ENCODE results near the gene ZFP36L1.

Gene ZFP36L1

DNA sequence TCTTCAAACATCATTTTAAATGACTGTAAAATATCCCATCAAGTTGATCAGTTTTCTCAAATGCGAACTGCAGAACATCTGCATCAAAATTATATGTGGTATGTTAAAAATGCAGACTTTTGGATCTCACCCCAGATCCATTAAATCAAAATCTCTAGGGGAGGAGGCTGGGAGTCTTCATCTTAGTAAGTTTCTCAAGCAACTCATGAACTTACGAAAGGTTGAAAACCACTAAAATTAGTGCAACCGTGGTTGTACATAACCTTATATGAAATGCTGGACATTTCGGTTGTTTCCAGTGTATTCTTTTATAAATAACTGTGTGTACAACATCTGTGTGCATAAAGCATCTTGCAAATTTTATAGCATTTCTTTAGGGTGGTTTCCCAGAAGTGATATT is 39.2 kb downstream of the ZFP36L1 start:
- TF ChIP-seq, protein P1, sequence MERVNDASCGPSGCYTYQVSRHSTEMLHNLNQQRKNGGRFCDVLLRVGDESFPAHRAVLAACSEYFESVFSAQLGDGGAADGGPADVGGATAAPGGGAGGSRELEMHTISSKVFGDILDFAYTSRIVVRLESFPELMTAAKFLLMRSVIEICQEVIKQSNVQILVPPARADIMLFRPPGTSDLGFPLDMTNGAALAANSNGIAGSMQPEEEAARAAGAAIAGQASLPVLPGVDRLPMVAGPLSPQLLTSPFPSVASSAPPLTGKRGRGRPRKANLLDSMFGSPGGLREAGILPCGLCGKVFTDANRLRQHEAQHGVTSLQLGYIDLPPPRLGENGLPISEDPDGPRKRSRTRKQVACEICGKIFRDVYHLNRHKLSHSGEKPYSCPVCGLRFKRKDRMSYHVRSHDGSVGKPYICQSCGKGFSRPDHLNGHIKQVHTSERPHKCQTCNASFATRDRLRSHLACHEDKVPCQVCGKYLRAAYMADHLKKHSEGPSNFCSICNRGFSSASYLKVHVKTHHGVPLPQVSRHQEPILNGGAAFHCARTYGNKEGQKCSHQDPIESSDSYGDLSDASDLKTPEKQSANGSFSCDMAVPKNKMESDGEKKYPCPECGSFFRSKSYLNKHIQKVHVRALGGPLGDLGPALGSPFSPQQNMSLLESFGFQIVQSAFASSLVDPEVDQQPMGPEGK (CRISPR knock-in tag; IDR thresholded peaks at IDR 0.05; ENCODE audit: borderline replicate concordance) = no peak
- no peak for TF ChIP-seq ESRRG (CRISPR knock-in tag; IDR thresholded peaks at IDR 0.05)
- TF ChIP-seq GLIS3 (CRISPR knock-in tag; IDR thresholded peaks at IDR 0.05) = no peak
- TF ChIP-seq ARNTL (CRISPR knock-in tag; IDR thresholded peaks at IDR 0.05; ENCODE audit: borderline replicate concordance, low read depth) = no peak
- no peak for TF ChIP-seq ISL1 (CRISPR knock-in tag; IDR thresholded peaks at IDR 0.05)
- TF ChIP-seq TOX (CRISPR knock-in tag; IDR thresholded peaks at IDR 0.05; ENCODE audit: borderline replicate concordance) = no peak
- no peak for TF ChIP-seq ZNF8 (CRISPR knock-in tag; IDR thresholded peaks at IDR 0.05)
- no peak for ATAC-seq

DNA sequence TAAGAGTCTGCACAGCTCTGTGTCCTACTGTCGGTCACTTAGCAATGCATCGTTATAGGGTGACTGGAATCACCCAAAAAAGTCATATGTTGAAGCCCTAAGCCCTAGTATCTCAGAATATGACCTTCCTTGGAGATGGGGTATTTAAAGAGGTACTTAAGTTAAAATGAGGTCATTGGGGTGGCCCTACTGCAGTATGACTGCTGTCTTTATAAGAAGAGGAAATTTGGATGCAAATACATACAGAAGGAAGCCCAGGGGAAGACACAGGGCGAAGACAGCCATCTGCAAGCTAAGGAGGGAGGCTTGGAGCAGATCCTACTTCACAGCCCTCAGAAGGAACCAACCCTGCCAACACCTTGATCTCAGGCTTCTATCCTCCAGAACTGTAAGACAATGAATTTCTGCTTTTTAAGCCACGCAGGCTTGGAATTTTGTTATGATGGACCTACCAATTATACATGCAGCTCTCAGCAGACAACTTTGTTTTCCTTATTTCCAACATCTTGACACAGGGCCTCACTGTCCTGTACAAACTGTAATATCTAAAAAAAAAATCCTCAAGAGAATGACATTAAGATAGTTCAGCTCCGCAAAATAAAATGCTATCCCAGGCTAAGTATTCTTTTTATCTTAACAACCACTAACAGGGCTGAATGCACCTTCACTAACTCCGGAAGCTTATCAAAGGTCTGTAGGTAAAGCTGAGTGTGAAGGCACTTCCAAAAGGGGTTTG is 40.4 kb downstream of the ZFP36L1 start:
- no peak for TF ChIP-seq ISL1 (CRISPR knock-in tag; IDR thresholded peaks at IDR 0.05)
- no peak for TF ChIP-seq ZNF8 (CRISPR knock-in tag; IDR thresholded peaks at IDR 0.05)
- TF ChIP-seq ZFP3 (CRISPR knock-in tag; IDR thresholded peaks at IDR 0.05) = no peak
- no peak for TF ChIP-seq ARNTL (CRISPR knock-in tag; IDR thresholded peaks at IDR 0.05; ENCODE audit: borderline replicate concordance, low read depth)
- no peak for TF ChIP-seq CSDC2 (CRISPR knock-in tag; IDR thresholded peaks at IDR 0.05)
- no peak for TF ChIP-seq RARB (CRISPR knock-in tag; IDR thresholded peaks at IDR 0.05)
- no peak for TF ChIP-seq ZNF70 (CRISPR knock-in tag; IDR thresholded peaks at IDR 0.05)

DNA sequence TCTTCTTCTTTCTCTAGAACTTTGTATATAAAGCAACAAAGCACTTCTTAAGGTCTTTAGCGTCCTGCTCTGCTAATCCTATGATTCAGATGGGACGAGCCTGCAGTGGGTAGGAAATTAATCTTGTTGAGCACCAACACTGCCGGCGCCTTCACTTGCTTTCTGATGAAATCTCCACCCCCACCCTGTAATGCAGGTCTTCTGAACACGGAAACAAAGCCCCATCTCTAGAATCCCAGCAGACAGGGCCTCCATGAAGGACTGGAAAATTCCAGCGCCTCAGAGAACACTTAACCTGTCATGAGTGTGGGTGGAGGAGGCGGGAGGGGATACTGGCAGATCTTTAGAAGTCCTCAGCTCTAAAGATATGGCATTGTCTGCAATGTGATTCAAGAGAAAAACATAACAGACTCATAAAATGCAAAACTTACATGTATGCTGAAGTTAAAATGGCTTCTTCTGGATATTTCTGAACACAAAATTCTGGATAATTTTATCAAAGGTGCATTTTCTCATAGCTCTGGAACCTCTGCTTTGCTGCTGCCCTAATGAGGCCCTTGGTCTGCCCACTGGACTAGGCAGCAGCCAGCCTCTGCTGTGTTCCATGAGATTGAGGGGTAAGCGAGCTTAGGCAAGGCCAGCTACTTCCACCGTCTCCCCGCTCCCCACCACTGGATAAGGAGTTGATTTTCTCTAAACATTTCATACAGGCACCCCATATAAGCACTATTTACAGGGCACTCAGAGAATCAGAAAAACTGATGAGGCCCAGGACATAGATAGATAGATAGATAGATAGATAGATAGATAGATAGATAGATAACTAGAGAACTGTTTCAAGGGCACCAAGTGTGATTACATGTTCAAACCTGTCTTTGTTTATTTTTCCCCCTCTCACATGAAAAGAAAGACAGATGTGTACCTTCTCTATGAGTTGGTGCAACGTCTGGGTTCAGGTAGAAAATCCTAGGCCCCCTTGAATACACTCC is 43.1 kb downstream of the ZFP36L1 start:
- no peak for ATAC-seq
- no peak for TF ChIP-seq ZC3H10 (CRISPR knock-in tag; IDR thresholded peaks at IDR 0.05)
- TF ChIP-seq, protein P2, sequence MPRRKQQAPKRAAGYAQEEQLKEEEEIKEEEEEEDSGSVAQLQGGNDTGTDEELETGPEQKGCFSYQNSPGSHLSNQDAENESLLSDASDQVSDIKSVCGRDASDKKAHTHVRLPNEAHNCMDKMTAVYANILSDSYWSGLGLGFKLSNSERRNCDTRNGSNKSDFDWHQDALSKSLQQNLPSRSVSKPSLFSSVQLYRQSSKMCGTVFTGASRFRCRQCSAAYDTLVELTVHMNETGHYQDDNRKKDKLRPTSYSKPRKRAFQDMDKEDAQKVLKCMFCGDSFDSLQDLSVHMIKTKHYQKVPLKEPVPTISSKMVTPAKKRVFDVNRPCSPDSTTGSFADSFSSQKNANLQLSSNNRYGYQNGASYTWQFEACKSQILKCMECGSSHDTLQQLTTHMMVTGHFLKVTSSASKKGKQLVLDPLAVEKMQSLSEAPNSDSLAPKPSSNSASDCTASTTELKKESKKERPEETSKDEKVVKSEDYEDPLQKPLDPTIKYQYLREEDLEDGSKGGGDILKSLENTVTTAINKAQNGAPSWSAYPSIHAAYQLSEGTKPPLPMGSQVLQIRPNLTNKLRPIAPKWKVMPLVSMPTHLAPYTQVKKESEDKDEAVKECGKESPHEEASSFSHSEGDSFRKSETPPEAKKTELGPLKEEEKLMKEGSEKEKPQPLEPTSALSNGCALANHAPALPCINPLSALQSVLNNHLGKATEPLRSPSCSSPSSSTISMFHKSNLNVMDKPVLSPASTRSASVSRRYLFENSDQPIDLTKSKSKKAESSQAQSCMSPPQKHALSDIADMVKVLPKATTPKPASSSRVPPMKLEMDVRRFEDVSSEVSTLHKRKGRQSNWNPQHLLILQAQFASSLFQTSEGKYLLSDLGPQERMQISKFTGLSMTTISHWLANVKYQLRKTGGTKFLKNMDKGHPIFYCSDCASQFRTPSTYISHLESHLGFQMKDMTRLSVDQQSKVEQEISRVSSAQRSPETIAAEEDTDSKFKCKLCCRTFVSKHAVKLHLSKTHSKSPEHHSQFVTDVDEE (CRISPR knock-in tag; IDR thresholded peaks at IDR 0.05) = no peak

More for the DNA sequence above, 40.4 kb downstream of the ZFP36L1 start:
- ATAC-seq = no peak

GRCh38 chr14:68748691-68749090 is 44.2 kb downstream of the ZFP36L1 start:
- ATAC-seq = no peak
- TF ChIP-seq TOX (CRISPR knock-in tag; IDR thresholded peaks at IDR 0.05; ENCODE audit: borderline replicate concordance) (no peak), OSR1 (CRISPR knock-in tag; IDR thresholded peaks at IDR 0.05) (no peak), CSDC2 (CRISPR knock-in tag; IDR thresholded peaks at IDR 0.05) (no peak), SNAI2 (CRISPR knock-in tag; IDR thresholded peaks at IDR 0.05) (no peak), ISL1 (CRISPR knock-in tag; IDR thresholded peaks at IDR 0.05) (no peak), TCF4 (CRISPR knock-in tag; IDR thresholded peaks at IDR 0.05; ENCODE audit: borderline replicate concordance) (no peak), RARB (CRISPR knock-in tag; IDR thresholded peaks at IDR 0.05) (no peak), PPARA (CRISPR knock-in tag; IDR thresholded peaks at IDR 0.05; ENCODE audit: borderline replicate concordance) (no peak), ZC3H10 (CRISPR knock-in tag; IDR thresholded peaks at IDR 0.05) (no peak), GLIS3 (CRISPR knock-in tag; IDR thresholded peaks at IDR 0.05) (no peak), ZFP3 (CRISPR knock-in tag; IDR thresholded peaks at IDR 0.05) (no peak), ZNF565 (CRISPR knock-in tag; conservative IDR thresholded peaks at IDR 0.05; ENCODE audit: low read depth) (no peak), ZNF8 (CRISPR knock-in tag; IDR thresholded peaks at IDR 0.05) (no peak)
- TF ChIP-seq, protein P2 (CRISPR knock-in tag; IDR thresholded peaks at IDR 0.05) = no peak
- TF ChIP-seq, protein P3, sequence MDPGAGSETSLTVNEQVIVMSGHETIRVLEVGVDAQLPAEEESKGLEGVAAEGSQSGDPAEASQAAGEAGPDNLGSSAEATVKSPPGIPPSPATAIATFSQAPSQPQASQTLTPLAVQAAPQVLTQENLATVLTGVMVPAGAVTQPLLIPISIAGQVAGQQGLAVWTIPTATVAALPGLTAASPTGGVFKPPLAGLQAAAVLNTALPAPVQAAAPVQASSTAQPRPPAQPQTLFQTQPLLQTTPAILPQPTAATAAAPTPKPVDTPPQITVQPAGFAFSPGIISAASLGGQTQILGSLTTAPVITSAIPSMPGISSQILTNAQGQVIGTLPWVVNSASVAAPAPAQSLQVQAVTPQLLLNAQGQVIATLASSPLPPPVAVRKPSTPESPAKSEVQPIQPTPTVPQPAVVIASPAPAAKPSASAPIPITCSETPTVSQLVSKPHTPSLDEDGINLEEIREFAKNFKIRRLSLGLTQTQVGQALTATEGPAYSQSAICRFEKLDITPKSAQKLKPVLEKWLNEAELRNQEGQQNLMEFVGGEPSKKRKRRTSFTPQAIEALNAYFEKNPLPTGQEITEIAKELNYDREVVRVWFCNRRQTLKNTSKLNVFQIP (CRISPR knock-in tag; IDR thresholded peaks at IDR 0.05; ENCODE audit: borderline replicate concordance, low read depth) = no peak
- TF ChIP-seq, protein P4, sequence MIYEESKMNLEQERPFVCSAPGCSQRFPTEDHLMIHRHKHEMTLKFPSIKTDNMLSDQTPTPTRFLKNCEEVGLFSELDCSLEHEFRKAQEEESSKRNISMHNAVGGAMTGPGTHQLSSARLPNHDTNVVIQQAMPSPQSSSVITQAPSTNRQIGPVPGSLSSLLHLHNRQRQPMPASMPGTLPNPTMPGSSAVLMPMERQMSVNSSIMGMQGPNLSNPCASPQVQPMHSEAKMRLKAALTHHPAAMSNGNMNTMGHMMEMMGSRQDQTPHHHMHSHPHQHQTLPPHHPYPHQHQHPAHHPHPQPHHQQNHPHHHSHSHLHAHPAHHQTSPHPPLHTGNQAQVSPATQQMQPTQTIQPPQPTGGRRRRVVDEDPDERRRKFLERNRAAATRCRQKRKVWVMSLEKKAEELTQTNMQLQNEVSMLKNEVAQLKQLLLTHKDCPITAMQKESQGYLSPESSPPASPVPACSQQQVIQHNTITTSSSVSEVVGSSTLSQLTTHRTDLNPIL (CRISPR knock-in tag; IDR thresholded peaks at IDR 0.05; ENCODE audit: low read depth) = no peak
- TF ChIP-seq, protein P5, sequence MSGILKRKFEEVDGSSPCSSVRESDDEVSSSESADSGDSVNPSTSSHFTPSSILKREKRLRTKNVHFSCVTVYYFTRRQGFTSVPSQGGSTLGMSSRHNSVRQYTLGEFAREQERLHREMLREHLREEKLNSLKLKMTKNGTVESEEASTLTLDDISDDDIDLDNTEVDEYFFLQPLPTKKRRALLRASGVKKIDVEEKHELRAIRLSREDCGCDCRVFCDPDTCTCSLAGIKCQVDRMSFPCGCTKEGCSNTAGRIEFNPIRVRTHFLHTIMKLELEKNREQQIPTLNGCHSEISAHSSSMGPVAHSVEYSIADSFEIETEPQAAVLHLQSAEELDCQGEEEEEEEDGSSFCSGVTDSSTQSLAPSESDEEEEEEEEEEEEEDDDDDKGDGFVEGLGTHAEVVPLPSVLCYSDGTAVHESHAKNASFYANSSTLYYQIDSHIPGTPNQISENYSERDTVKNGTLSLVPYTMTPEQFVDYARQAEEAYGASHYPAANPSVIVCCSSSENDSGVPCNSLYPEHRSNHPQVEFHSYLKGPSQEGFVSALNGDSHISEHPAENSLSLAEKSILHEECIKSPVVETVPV (CRISPR knock-in tag; IDR thresholded peaks at IDR 0.05) = no peak

All from SK-N-SH treated with all-trans-retinoic acid at 6 μM for 48 hours (cell line).